Keratinocyte (primary cell): ENCODE results near the gene RFC3.

Experiments used
- EZH2 ChIP-seq: IDR thresholded peaks from one replicate; pipeline ENCODE4 v1.6.1; 2012; ENCODE audit warnings: inconsistent platforms, mild to moderate bottlenecking, low read length, moderate library complexity
- TF ChIP-seq, protein P1 (sequence below), 3 experiments: IDR thresholded peaks in 1 of 3; conservative IDR thresholded peaks in 1 of 3; optimal IDR thresholded peaks in 1 of 3; 2 replicates in 2 of 3; 3 replicates in 1 of 3; pipeline versions ENCODE3 to v1.5.1; 2011; ENCODE audit warnings: low read length in 3 of 3, mild to moderate bottlenecking in 3 of 3, moderate library complexity in 2 of 3, control low read depth in 1 of 3, inconsistent platforms in 1 of 3; ENCODE audit not compliant: insufficient read depth in 2 of 3; ENCODE audit errors: extremely low read depth in 1 of 3

DNA sequence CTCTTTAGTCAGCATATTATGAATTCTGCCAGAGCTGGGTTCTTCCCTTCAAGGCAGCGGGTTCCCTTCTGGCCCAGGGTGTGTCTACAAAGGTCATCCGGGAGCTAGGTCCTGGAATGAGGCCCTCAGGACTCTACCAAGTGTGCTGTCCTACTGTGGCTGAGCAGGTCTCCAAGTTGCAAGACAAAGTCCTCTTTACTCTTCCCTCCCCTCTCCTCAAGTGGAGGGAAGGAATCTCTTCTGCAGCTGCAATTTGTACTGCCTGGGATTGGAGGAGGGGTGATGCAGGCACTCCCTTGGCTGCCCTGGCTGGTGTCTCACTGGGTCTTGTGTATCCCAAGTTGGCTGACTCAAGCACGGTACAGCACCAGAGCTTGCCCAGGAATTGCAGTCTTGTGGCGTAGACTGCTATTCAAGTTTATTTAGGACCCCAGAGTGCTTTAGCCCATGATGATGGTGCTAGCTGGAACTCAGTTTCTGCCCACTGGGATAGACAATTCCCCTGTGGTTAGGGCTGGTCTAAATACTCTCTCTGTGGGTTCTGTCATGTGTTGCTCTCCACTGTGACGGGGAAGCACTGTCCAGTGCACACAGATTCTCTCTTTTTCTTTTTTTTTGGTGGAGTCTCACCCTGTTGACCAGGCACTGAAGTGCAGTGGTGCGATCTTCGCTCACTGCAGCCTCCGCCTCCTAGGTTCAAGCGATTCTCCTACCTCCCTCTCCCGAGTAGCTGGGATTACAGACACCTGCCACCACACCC lies 28.5 kb downstream of the RFC3 start:
- TF ChIP-seq, protein P1, sequence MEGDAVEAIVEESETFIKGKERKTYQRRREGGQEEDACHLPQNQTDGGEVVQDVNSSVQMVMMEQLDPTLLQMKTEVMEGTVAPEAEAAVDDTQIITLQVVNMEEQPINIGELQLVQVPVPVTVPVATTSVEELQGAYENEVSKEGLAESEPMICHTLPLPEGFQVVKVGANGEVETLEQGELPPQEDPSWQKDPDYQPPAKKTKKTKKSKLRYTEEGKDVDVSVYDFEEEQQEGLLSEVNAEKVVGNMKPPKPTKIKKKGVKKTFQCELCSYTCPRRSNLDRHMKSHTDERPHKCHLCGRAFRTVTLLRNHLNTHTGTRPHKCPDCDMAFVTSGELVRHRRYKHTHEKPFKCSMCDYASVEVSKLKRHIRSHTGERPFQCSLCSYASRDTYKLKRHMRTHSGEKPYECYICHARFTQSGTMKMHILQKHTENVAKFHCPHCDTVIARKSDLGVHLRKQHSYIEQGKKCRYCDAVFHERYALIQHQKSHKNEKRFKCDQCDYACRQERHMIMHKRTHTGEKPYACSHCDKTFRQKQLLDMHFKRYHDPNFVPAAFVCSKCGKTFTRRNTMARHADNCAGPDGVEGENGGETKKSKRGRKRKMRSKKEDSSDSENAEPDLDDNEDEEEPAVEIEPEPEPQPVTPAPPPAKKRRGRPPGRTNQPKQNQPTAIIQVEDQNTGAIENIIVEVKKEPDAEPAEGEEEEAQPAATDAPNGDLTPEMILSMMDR (optimal IDR thresholded peaks at IDR 0.05 in 1 of 3, IDR thresholded peaks at IDR 0.05 in 1 of 3, conservative IDR thresholded peaks at IDR 0.05 in 1 of 3; ENCODE audit: extremely low read depth in 1 of 3, insufficient read depth in 2 of 3, low read length in 3 of 3) = no peak
- TF ChIP-seq EZH2 = no peak
